Fibroblast of skin of abdomen (primary cell): ENCODE results near the gene STRN3.
"Not testable (repeated sequence)": the region's sequence is repeated elsewhere in the genome, so short reads cannot be mapped to it uniquely, and the experiment has no call there.

Experiments
- DNase-seq: peaks from one replicate; pipeline ENCODE4 v3.0.0-alpha.2; 2013

Gene STRN3

GRCh38 chr14:30999038-30999773 is 27.0 kb downstream of the STRN3 start:
- DNase-seq: no peak

- no peak for DNase-seq
Observed at GRCh38 chr14:30998100-30998706, 28.0 kb downstream of the STRN3 start.

GRCh38 chr14:30996892-30997659 is 29.1 kb downstream of the STRN3 start:
- DNase-seq: no peak

DNA sequence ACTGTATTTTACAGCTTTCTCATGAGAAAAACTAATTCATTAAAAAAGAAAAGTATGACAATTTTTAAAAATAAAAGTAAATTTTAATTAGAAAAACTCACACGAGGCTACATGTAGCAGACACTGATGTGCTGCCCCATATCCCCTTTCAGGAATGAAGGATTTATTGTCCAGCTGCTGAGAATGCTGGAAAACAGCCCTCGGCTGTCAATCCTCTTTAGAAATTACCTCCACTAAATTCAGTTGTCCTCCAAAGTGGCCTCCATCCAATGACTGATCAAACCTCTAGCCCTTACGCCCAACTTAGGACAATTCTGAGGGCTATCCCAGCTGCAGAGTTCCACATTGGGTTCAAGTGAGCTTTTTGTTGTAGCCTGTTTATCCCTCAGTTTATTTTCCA is 30.5 kb downstream of the STRN3 start:
- no peak for DNase-seq

GRCh38 chr14:30994681-30995620 is 31.2 kb downstream of the STRN3 start:
- peak; percentile 31 for DNase-seq

DNA sequence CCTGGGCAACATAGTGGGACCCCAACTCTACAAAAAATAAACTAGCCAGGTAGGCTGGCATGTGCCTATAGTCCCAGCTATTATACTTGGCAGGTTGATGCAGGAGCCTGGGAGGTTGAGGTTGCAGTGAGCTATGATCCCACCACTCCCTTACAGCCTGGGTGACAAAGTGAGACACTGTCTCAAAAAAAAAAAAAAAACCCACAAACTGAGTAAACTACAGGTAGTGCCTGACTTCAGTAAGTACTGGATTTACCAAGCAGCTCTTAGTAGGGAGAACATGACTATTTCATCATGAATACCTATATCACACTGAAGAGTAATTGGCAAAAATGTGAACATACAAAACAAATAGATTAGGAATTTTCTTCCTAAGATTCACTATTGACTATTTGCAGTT is 33.1 kb downstream of the STRN3 start:
- no peak for DNase-seq

GRCh38 chr14:30991408-30991807 is 34.8 kb downstream of the STRN3 start:
- no peak for DNase-seq

GRCh38 chr14:30990770-30991169 is 35.4 kb downstream of the STRN3 start:
- peak; percentile 32 for DNase-seq

- DNase-seq: peak; percentile 23
Observed at GRCh38 chr14:30988509-30988908, 37.7 kb downstream of the STRN3 start.

DNA sequence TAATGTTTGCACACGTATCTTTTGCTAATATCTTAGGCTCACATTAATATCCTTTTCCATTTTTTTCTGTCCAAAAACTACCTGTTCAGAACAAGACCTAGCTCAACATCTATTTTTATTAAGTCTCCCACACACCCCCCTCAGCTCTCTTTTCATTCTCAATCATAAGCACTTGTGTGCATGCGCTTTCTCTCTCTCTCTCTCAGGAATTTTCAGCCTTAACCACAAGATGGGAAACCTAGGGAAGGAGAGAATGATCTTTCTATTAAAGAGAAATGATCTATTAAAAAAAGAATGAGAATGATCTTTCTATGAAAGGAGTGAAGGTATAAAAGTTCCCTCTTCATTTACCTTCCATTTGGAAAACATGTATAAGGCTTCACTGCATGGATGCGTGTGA is 40.4 kb downstream of the STRN3 start:
- DNase-seq: no peak

GRCh38 chr14:30983858-30984257 is 42.3 kb downstream of the STRN3 start:
- DNase-seq: no peak

GRCh38 chr14:30982533-30982932 is 43.6 kb downstream of the STRN3 start:
- DNase-seq: no peak

DNA sequence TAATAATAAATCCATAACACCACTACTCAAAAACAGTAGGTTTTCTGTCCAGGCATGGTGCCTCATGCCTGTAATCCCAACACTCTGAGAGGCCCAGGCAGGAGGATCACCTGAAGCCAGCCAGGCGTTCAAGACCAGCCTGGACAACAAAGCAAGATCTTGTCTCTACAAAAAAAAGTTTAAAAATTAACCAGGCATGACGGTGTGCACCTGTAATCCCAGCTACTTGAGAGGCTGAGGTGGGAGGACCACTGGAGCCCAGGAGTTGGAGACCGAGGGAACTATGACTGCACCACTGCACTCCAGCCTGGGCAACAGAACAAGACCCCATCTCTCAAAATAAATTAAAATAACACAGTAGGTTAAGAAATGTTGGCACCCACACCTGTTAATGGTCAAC is 45.2 kb downstream of the STRN3 start:
- no peak for DNase-seq

- DNase-seq: peak; percentile 72
Observed at GRCh38 chr14:30980106-30980704, 46.0 kb downstream of the STRN3 start.

DNA sequence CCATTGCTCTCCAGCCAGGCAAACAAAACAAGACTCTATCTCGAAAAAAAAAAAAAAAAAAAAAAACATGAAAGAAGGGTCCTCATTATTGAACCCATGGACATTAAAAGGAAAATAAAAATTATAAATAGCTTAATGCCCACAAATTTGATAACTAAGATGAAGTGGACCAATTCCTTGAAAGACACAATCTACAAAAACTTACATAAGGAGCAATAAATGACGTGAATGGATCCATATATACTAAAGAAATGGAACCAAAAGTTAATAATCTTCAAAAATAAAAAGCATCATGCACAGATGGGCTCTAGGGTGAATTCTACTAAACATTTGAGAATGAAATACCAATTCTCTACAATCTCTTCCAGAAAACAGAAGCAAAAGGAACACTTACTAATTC is 48.4 kb downstream of the STRN3 start:
- no peak for DNase-seq

DNA sequence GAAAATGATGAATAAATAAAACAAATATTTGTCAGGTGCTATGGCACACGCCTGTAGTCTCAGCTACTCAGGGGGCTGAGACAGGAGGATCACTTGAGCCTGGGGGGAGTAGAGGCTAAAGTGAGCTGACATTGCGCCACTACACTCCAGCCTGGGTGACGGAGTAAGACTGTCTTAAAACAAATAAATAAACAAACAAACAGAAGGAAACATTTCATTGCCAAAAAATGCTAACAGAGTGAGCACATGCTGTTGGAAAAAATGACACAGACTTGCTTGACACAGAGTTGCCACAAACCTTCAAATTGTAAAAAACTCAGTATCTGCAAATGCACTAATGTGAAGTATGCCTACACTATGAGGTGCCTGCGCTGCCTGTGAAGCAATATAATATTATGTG is 51.6 kb downstream of the STRN3 start:
- DNase-seq: no peak

DNA sequence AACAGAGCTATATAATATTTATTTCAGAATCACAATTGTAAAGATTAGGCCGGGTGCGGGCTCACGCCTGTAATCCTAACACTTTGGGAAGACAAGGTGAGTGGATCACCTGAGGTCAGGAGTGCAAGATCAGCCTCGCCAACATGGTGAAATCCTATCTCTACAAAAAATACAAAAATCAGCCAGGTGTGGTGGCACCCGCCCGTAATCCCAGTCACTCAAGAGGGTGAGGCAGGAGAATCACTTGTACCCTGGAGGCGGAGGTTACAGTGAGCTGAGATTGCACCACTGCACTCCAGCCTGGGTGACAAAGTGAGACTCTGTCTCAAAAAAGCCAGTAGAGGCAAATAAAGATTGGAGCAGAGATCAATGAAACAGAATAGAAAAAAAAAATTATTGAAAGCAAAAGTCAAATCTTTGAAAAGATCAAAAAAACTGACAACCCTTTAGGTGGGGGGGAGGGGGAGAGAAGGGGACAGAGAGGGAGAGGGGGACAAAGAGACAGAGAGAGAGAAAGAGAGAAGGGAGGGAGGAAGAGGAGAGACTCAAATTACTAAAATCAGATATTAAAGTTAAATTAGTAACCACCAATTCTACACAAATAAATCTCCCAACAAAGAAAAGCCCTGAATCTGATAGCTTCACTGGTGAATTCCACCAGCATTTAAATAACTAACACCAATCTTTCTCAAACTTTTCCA is 53.1 kb downstream of the STRN3 start:
- DNase-seq: no peak

DNA sequence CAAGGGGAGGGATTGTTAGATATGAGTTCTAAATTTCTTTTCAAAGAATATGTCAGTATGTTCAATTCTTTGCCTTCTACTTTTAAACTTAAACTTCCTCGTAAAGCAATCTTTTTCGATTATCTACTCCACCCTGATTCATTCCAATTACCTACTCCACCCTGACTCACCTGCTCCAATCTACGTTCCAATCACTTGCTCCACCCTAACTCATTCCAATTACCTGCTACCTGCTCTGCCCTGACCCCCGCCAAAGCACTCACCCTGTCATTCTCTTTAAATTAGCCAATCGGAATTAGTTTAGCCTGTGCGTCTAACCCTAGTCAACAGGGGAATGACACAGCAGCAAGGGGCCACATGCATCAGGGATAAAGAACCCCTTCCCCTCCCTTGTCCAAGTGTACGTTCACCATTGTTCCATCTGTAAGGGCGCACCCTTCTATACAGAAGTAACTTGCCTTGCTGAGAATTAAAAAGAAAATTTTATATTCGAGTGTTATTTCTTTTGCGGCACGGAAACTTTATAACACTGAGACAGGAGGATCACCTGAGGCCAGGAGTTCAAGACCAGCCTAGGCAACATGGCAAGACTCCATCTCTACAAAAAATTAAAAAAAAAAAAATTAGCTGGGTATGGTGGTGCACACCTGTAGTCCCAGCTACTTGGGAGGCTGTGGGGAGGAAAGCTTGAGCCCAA is 54.0 kb downstream of the STRN3 start:
- not testable (repeated sequence) for DNase-seq

GRCh38 chr14:30971586-30971985 is 54.6 kb downstream of the STRN3 start:
- DNase-seq: no peak

DNA sequence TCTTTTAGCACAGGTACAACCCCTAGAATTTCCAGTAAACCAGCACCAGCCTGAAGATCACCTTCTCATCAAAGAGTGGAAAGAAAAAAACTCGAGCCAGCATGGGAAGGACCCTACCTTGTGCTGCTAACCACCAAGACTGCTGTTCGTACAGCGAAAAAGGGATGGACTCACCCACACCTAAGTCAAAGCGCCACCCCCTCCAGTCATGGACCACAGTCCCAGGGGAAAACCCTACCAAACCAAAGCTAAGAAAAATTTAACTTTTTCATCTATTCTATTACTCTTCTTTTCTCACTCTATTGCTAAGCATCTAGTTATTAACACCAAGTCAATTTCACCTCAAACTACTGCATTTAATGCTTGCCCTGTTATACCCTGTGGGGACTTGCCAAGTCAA is 56.4 kb downstream of the STRN3 start:
- not testable (repeated sequence) for DNase-seq
